Peyer's patch (tissue), 4 donors: ENCODE data around the gene ARV1.

Source experiments
- CTCF ChIP-seq, 6 experiments: fragments of 450-650 bp in 4 of 6; fragments of 200-600 bp in 2 of 6; sonication (generic) in 1 of 6; IDR thresholded peaks; one replicate each; pipeline ENCODE4 v1.5.1; 2017 to 2019; ENCODE audit warnings: antibody characterized with exemption in 6 of 6, mild to moderate bottlenecking in 3 of 6, moderate library complexity in 1 of 6
- POLR2A ChIP-seq, 2 donors: fragments of 450-650 bp; IDR thresholded peaks; one replicate each; pipeline ENCODE4 v1.5.1; 2017; ENCODE audit warnings: antibody characterized with exemption in 2 of 2, mild to moderate bottlenecking in 2 of 2, moderate library complexity in 2 of 2

GRCh38 chr1:231016966-231017365 is 38.1 kb downstream of the ARV1 start:
- no peak for TF ChIP-seq CTCF (IDR thresholded peaks at IDR 0.05)
- TF ChIP-seq POLR2A (IDR thresholded peaks at IDR 0.05) = no peak
